ENCODE measurements around the gene GJB1.
"Not testable (repeated sequence)": the region's sequence is repeated elsewhere in the genome, so short reads cannot be mapped to it uniquely, and the experiment has no call there.

The GJB1 gene

GRCh38 chrX:71222929-71223328, at the start of gene GJB1:
GJB1 (plus strand) TSS chrX:71223224; CDS start chrX:71223708, 484 bp downstream.
- no peak for DNase-seq (ENCODE audit: low spot score)

DNA sequence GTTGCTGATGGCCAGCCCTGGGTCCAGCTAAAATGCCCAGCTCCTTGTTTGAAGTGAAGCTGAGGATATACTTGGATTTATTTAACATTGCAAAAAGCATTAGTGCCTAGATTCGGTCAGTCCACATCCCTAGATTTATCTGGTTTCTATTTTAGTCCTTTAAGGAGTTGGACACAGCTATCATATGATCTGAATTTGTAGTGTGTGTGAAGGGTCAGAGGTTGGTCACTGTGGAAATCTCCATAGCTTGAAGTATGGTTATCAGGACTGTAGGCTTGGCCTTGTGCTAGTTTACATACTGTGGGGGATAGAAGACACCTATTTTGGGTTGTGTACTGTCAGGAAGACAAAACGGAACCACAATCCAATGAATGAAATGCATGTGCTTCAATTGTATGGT, 49.6 kb upstream of the GJB1 start:
- DNase-seq (ENCODE audit: low spot score): no peak

DNA sequence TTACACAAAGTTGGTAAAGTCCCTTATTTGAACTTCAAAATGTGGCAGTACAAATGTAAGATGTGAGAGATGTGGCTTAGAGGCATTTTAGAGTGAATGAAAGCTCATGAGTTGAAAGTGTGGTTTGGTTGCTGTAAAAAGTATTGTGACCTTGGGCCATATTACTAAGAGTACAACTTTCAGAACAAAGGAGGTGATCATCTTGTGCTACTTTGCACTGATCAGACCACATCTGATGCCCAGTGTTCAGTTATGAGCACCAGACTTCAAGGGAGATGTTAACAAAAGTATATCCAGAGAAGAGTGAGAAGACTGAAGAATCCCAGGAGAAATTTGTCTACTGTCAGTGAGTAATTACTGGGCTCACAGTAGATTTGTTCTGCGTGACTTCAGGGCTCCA, 48.2 kb upstream of the GJB1 start:
- no peak for DNase-seq (ENCODE audit: low spot score)

DNA sequence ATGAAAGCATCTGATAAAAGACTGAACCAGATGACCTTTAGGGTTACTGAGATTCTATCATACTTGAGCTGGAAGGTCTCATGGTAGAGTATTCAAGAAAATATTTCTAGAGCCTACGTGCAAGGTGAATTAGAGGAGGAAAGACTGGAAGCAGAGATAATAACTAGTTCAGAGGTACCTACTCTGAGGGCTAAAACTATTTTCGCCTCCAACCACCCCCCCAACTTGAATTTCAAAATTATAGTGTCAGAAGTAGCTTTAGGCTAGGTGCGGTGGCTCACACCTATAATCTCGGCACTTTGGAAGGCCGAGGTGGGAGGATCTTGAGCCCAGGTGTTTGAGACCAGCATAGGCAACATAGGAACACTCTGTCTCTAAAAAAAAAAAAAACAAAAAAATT, 47.5 kb upstream of the GJB1 start:
- DNase-seq (ENCODE audit: low spot score): no peak

DNA sequence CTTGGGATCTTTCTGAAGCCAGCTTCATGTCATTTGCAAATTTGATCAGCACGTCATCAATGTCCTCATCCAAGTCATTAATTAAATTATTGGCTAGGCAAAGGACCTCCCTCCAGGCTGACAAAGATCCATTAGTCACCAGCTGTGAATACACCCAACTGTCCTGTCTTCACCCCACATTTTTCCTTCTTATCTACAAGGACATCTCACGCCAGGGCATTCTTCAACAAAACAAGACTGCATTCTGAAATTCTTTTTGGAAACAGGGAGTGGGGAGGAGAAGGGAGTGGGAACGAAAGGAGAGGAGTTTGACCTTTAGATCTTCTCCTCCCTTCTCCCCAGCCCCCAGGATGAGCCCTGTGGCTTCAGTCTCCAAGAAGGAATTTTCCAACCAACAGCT, 45.7 kb upstream of the GJB1 start:
- no peak for DNase-seq (ENCODE audit: low spot score)

DNA sequence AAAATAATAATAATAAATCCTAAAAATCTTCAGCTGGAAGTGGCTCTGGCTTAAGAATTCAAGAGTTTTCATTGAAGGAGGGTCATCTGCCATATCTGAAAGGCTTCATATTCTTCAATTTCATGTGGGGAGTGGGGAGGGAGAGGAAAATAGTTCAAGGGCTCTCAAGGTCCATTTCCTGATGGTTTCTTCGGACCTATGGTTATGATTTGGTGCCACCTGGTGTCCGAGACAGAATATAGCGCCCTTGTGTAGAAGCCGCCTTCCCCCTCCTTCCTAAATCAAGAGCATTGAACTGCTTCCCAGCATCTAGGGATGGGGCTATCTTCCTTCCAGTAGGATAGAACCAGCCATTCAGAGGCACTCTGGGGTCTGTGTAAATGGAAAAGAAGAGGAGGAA, 44.1 kb upstream of the GJB1 start:
- peak; percentile 50 for DNase-seq (ENCODE audit: low spot score)

DNA sequence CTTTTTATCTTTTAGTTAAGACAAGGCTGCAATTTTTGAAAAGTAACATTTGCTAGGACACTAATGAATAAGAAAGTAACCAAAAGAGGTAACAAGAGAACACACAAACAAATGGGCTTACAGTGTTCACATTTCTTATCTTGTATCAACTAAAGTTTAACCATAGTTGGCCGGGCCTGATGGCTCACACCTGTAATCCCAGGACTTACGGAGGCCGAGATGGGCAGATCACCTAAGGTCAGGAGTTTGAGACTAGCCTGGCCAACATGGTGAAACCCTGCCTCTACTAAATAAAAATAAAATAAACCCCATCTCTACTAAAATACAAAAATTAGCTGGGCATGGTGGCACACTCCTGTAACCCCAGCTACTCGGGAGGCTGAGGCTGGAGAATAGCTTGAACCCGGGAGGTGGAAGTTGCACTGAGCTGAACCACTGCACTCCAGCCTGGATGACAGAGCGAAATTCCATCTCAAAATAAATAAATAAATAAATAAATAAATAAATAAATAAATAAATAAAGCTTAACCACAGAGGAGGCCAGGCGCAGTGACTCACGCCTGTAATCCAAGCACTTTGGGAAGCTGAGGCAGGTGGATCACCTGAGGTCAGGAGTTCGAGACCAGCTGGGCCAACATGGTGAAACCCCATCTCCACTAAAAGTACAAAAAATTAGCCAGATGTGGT, 42.3 kb upstream of the GJB1 start:
- DNase-seq (ENCODE audit: low spot score): not testable (repeated sequence)

GRCh38 chrX:71181558-71181909, 41.5 kb upstream of the GJB1 start:
- DNase-seq (ENCODE audit: low spot score): peak; percentile 36

DNA sequence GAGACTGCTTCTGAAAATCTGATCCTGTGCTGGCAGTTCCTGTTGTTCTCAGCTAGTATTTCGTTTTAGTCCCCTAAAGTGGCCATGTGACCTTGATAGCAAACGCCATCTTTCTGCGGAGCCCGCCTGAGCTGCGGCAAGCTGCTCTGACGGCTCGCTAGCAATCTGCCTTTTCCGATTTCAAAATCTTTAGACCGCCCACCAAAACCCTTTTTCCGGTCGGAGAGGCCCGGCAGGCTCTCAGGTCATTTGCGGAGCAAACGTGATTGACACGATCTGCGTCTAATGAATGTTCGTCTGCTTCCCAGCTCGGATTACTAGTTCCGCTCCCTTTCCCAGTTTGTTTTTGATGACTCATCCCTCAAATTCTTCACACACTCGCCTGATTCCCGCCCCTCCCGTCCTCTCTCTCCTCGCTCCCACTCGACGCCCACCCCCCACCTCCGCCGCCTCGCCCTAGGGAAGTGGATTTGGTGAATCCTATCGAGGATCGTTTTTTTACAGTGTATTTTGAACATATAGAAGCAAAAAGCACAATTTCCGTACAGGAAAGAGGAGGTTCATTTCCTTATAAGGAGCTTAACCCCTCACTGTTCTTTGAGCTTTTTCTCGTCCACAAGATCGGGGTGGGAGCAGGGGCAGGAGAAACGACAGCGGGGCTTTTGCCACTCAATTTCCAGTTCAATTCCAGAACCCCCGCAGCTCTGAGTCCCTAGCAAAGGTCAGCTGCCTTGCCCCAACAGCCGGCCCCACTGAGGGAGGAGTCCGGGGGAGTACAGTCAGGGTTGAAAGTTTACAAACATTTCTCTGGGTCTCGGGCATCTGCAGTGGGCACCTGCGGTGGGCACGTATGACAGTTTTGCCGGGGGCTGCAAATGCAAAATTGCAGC, 40.9 kb upstream of the GJB1 start:
- peak; percentile 86 for DNase-seq (ENCODE audit: low spot score)

GRCh38 chrX:71182871-71183270, 40.2 kb upstream of the GJB1 start:
- no peak for DNase-seq (ENCODE audit: low spot score)

GRCh38 chrX:71183341-71183740, 39.7 kb upstream of the GJB1 start:
- DNase-seq (ENCODE audit: low spot score): no peak

DNA sequence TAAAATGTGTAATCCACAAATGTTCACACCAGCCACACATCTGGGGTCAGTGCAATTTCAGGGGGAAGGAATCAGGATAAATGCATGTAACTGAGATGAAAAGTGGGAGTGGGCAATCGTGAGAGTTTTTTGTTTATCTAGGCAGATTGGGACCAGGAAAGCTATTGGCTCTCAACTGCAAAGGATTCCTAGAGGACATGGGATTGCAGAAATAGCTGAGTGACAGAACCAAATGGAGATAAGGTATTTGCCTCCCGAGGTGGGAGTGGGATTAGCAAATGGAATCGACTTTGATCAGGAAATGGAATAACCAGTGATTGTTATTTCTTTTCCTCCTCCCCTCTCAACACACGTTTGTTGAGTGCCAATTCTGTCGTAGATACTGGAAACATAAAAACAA, 38.9 kb upstream of the GJB1 start:
- no peak for DNase-seq (ENCODE audit: low spot score)

- DNase-seq (ENCODE audit: low spot score): no peak
Observed at GRCh38 chrX:71184803-71185495, 38.1 kb upstream of the GJB1 start.

GRCh38 chrX:71191248-71191647, 31.8 kb upstream of the GJB1 start:
- DNase-seq (ENCODE audit: low spot score): no peak

- peak; percentile 5 for DNase-seq (ENCODE audit: low spot score)
Observed at GRCh38 chrX:71195964-71196649, 26.9 kb upstream of the GJB1 start.

- peak; percentile 12 for DNase-seq (ENCODE audit: low spot score)
Observed at GRCh38 chrX:71198066-71198465, 25.0 kb upstream of the GJB1 start.

- no peak for DNase-seq (ENCODE audit: low spot score)
Observed at GRCh38 chrX:71199252-71200008, 23.6 kb upstream of the GJB1 start.

GRCh38 chrX:71210816-71211215, 12.2 kb upstream of the GJB1 start:
- DNase-seq (ENCODE audit: low spot score): no peak

DNA sequence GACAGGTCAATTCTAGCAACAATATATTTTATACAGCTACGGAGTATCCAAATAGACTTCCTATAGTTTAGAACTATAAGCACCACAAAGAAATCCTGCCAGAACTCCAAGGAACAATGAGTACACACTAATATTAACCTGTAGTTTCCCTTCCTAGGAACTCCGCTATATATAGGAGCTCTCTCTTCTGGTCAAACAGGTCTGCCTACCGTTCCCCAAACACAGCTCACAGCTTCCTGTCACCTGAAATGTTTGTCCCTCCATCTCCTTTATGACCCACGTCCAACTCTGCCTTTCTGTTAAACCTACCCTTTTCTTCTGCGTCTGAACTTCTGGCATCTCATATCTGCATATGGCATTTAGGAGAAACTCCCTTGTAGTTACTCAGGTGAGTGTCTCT, 10.5 kb upstream of the GJB1 start:
- no peak for DNase-seq (ENCODE audit: low spot score)

DNA sequence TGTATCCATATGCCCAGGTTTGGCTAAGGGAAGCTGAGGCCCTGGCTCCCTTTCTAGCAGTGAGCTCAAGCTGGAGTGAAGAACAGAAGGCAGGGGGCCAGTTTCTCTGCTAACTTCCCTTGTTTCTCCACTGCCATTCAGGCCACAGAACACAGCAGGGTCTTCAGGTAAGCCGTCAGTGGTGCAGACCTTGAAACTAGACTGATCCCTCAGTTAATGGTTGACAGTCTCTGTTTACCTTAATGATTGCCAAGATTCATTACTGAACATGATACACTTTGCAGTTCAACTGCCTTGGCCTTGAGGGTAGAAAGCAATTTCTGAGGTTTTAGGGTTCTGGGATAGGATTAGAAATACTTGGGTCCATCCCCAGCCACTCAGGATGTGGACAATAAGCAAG, 8.9 kb upstream of the GJB1 start:
- DNase-seq (ENCODE audit: low spot score): no peak

- DNase-seq (ENCODE audit: low spot score): no peak
Observed at GRCh38 chrX:71214604-71215337, 8.3 kb upstream of the GJB1 start.

Data from CD4-positive, alpha-beta T cell treated with Interleukin-6 at 100 ng/mL for 8 hours (primary cell).